Measurements from ENCODE around the gene TNFAIP8L1. TPM values are rescaled to one million over a fixed set of nuclear protein-coding genes. Genes with fewer than 3 reads are reported as not detected.

The TNFAIP8L1 gene
- polyA plus RNA-seq, 1 experiment, result 4.8 TPM

DNA sequence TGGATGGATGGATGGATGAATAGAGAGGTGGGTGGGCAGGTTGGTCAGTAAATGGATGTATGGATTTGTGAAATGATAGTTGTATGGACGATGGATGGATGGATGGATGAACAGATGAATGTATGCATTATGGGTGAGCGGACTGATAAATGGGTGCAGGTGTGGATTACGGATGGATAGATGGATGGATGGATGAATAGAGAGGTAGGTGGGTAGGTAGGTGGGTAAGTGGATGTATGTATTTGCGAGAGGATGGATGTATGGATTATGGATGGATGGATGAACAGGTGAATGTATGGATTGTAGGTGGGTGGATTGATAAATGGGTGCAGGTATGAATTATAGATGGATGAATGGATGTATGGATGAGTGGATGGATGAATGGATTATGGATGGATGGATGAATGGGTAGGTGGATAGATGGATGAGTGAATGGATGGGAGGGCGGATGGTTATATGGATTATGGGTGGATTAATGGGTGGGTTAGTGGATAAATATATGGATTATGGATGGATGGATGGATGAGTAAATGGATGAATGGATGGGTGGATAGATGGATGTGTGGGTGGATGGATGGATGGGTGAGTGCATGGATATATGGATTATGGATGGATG is 37.0 kb upstream of the TNFAIP8L1 start:
- no peaks in the 10 kb centered on the region for H3K36me3 ChIP-seq (ENCODE audit: control insufficient read depth, insufficient read depth, low read length)
- peaks cover 12% of the 10 kb centered on the region for H3K27me3 ChIP-seq (ENCODE audit: control insufficient read depth, insufficient read depth, low read length)
- ChIA-PET CTCF (no interaction called here), POLR2A (no interaction called here)
- DNase-seq (ENCODE audit: low read depth), result no peak
- no peak overlapping the region for H3K4me3 ChIP-seq (ENCODE audit: low read depth, low read length)
- TF ChIP-seq, protein P1, sequence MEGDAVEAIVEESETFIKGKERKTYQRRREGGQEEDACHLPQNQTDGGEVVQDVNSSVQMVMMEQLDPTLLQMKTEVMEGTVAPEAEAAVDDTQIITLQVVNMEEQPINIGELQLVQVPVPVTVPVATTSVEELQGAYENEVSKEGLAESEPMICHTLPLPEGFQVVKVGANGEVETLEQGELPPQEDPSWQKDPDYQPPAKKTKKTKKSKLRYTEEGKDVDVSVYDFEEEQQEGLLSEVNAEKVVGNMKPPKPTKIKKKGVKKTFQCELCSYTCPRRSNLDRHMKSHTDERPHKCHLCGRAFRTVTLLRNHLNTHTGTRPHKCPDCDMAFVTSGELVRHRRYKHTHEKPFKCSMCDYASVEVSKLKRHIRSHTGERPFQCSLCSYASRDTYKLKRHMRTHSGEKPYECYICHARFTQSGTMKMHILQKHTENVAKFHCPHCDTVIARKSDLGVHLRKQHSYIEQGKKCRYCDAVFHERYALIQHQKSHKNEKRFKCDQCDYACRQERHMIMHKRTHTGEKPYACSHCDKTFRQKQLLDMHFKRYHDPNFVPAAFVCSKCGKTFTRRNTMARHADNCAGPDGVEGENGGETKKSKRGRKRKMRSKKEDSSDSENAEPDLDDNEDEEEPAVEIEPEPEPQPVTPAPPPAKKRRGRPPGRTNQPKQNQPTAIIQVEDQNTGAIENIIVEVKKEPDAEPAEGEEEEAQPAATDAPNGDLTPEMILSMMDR (IDR thresholded peaks at IDR 0.05; ENCODE audit: insufficient read depth, low read depth, low read length), result no peak

DNA sequence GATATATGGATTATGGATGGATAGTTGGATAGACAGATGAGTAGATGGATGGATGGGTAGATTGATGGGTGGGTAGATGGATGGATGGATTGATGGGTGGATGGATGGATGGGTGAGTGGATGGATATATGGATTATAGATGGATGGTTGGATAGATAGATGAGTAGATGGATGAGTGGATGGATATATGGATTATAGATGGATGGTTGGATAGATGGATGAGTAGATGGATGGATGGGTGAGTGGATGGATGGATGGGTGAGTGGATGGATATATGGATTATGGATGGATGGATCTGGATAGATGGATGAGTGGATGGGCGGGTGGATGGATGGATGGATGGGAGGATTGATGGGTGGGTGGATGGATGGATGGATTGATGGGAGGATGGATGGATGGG is 36.4 kb upstream of the TNFAIP8L1 start:
- no peak overlapping the region for H3K4me3 ChIP-seq (ENCODE audit: low read depth, low read length)
- TF ChIP-seq, protein P1 (IDR thresholded peaks at IDR 0.05; ENCODE audit: insufficient read depth, low read depth, low read length), result no peak
- H3K36me3 ChIP-seq (ENCODE audit: control insufficient read depth, insufficient read depth, low read length), result no peaks in the 10 kb centered on the region
- peaks cover 12% of the 10 kb centered on the region for H3K27me3 ChIP-seq (ENCODE audit: control insufficient read depth, insufficient read depth, low read length)
- ChIA-PET CTCF (no interaction called here), POLR2A (no interaction called here)
- no peak for DNase-seq (ENCODE audit: low read depth)

- Histone ChIP-seq H3K4me3 (ENCODE audit: low read depth, low read length) (no peak overlapping the region), H3K27me3 (ENCODE audit: control insufficient read depth, insufficient read depth, low read length) (peaks cover 6% of the 10 kb centered on the region), H3K36me3 (ENCODE audit: control insufficient read depth, insufficient read depth, low read length) (no peaks in the 10 kb centered on the region)
- CTCF ChIA-PET, result interaction anchor here (0.6 to 1.0 kb wide), 3 partner anchors 9 to 31 kb away, joined by 3 to 4 read pairs (median 3); no protein-coding TSS in a partner anchor
- no peak for DNase-seq (ENCODE audit: low read depth)
- TF ChIP-seq, protein P1 (IDR thresholded peaks at IDR 0.05; ENCODE audit: insufficient read depth, low read depth, low read length), result no peak
- POLR2A ChIA-PET, result no interaction called here
These were observed 34.4 kb upstream of the TNFAIP8L1 start for GRCh38 chr19:4604912-4605311.

DNA sequence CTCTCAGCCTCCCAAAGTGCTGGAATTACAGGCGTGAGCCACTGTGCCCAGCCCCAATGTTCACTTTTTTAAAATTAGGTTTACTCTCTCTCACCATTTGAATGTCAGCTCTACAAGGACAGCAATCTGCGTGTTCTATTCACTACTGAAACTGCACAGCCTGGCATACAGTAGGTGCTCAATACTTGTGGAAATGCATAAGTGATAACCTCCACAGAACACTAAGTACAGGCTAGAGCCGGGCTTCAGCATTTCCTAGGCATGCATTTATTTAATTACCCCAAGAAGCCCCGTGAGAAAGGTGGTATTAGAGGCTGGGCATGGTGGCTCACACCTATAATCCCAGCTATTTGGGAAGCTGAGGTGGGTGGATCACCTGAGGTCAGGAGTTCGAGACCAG is 33.1 kb upstream of the TNFAIP8L1 start:
- Histone ChIP-seq H3K36me3 (ENCODE audit: control insufficient read depth, insufficient read depth, low read length) (no peaks in the 10 kb centered on the region), H3K27me3 (ENCODE audit: control insufficient read depth, insufficient read depth, low read length) (peaks cover 8% of the 10 kb centered on the region), H3K4me3 (ENCODE audit: low read depth, low read length) (no peak overlapping the region)
- ChIA-PET CTCF (interaction anchor here (1.0 kb wide), 1 partner anchor 13 kb away, joined by 3 read pairs; no protein-coding TSS in a partner anchor), POLR2A (no interaction called here)
- TF ChIP-seq, protein P1 (IDR thresholded peaks at IDR 0.05; ENCODE audit: insufficient read depth, low read depth, low read length), result no peak
- DNase-seq (ENCODE audit: low read depth), result no peak

DNA sequence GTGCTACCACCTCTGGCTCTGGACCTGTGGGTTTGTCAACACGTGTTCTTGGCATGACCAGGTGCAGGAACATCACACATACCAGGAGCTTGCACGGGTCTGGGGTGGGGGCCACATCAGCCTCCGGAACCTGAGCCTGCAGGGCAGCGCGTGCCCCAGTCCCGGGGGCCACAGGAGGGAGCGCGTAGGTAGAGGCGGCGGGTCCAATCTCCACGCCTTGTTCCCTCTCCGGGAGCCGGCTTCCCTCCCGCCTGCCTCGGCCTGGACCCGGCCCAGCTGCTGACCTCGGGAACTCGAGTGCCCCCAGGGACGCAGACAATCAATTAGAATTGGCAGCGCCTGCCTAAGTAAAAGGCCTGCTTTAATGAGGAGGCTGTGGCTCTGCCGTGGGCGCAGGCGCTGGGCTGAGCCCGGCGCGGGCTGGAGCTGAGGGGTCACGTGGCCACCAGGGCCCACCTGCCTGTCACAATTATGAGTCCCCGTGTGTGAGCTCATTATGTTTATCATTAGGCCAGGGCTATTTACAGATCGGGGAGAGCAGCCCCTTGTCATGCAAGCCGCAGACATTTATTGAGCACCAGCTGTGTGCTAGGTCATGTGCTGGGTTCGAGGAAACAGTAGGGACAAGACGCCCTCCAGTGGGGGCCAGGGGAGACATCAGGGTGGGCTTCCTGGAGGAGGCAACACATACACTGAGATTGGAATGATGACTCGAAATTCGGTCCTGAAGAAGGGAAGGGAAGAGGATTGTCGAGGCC is 32.2 kb upstream of the TNFAIP8L1 start:
- ChIA-PET CTCF (interaction anchor here (0.8 to 1.6 kb wide), 3 partner anchors 14 to 30 kb away, joined by 3 to 6 read pairs (median 3); no protein-coding TSS in a partner anchor), POLR2A (no interaction called here)
- TF ChIP-seq, protein P1 (IDR thresholded peaks at IDR 0.05; ENCODE audit: insufficient read depth, low read depth, low read length), result no peak
- DNase-seq (ENCODE audit: low read depth), result no peak
- no peaks in the 10 kb centered on the region for H3K36me3 ChIP-seq (ENCODE audit: control insufficient read depth, insufficient read depth, low read length)
- H3K27me3 ChIP-seq (ENCODE audit: control insufficient read depth, insufficient read depth, low read length), result peaks cover 10% of the 10 kb centered on the region
- H3K4me3 ChIP-seq (ENCODE audit: low read depth, low read length), result no peak overlapping the region
